ENCODE results near the gene UNKL.

Gene UNKL

DNA sequence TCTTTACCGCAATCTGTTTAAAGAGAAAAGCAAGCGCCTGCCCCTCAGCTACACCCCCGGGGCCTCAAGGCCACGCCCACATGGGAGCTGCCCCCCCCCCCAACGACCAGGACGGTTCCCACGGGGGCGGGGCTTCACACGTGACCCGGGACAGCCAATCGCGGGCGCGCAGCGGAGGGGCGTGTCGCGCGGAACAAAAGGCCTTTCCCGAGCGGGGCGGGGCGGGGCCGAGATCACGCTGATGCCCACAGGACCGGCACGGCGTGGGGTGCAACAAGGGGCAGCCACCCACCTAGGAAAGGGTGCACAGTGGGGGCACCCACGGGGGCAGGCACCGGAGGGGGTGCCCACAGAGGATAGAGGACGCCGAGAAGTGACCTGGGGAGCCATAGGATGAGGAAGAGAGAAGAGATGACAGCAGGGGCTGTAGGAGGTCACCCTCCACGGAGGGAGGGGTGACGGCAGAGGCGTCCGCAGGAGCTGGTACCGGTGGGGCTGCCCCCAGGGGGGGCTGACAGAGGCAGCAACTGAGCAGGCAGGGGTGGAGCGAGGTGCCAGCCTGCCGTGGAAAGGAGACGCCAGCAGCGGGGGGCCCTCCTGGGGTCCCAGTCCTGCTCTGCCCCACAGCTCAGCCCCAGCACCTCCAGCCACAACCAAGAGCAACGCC, 6.2 kb downstream of the UNKL start:
- Histone ChIP-seq H3K4me1 (ENCODE audit: insufficient read depth, low read length) (no peaks in the 10 kb centered on the region), H3K9ac (ENCODE audit: low read depth, low read length) (peak overlapping the region; percentile 61; the same call in 1 of the 2 replicates), H3K9me3 (ENCODE audit: control insufficient read depth, insufficient read depth, low read length) (no peaks in the 10 kb centered on the region), H3K36me3 (ENCODE audit: insufficient read depth, low read length) (no peaks in the 10 kb centered on the region)

DNA sequence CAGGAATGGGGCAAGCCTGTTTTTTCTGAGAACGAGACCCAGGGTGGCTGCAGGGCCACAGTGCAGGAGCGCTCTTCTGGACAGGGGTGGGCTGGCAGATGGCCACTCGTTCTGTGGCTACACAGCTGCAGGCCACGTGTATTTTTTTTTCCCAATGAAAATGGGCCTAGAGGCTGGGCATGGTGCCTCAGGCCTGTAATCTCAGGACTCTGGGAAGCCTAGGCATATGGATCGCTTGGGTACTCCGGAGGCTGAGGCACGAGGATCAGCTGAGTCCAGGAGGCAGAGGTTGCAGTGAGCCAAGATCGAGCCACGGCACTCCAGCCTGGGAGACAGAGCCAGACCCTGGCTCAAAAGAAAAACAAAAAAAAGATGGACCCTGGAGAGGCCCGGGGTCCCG, 6.8 kb downstream of the UNKL start:
- no peaks in the 10 kb centered on the region for H3K36me3 ChIP-seq (ENCODE audit: insufficient read depth, low read length)
- no peaks in the 10 kb centered on the region for H3K4me1 ChIP-seq (ENCODE audit: insufficient read depth, low read length)
- no peaks in the 10 kb centered on the region for H3K9me3 ChIP-seq (ENCODE audit: control insufficient read depth, insufficient read depth, low read length)
- peak overlapping the region; percentile 61; the same call in 1 of the 2 replicates for H3K9ac ChIP-seq (ENCODE audit: low read depth, low read length)

DNA sequence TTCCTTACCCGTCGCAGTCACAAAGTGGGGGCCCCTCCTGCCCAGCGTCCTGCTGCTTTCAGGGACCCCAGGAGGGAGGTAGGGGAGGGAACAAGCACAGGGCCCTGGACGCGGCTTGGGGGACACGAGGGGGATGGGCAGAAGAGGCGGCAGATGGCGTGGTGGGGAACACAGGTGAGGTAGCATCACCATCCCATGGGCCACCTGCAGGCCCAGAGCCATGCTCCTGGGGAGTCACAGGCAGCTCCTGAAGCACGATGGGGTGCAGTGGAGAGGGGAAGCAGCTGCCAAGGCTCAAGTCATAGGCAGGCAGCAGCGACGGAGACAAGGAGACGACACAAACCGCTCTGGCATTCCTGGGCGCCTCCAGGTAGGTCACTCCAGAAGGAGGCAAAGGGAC, 10.8 kb downstream of the UNKL start:
- H3K36me3 ChIP-seq (ENCODE audit: insufficient read depth, low read length), result no peaks in the 10 kb centered on the region
- H3K9me3 ChIP-seq (ENCODE audit: control insufficient read depth, insufficient read depth, low read length), result no peaks in the 10 kb centered on the region
- H3K4me1 ChIP-seq (ENCODE audit: insufficient read depth, low read length), result no peaks in the 10 kb centered on the region
- H3K9ac ChIP-seq (ENCODE audit: low read depth, low read length), result no peak overlapping the region

DNA sequence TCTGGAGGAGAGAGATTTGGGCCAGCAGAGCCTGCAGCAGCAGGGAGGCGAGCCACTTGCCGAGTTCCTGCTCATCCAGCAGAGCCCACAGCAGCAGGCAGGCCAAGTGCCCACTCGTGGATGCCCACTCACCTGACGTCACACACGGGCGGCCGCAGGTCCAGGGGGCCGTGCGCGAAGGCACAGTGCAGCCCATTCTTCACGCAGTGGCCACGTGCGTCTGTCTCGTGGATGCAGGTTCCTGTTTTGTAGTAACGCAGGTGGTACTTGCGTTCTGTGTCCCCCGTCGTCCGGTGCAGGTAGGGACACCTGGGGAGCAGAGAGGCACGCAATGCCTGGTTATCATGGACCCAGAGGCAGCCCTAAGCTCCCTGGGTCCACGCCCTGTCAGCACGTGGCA, 11.5 kb downstream of the UNKL start:
- Histone ChIP-seq H3K36me3 (ENCODE audit: insufficient read depth, low read length) (no peaks in the 10 kb centered on the region), H3K9ac (ENCODE audit: low read depth, low read length) (no peak overlapping the region), H3K9me3 (ENCODE audit: control insufficient read depth, insufficient read depth, low read length) (no peaks in the 10 kb centered on the region), H3K4me1 (ENCODE audit: insufficient read depth, low read length) (no peaks in the 10 kb centered on the region)

DNA sequence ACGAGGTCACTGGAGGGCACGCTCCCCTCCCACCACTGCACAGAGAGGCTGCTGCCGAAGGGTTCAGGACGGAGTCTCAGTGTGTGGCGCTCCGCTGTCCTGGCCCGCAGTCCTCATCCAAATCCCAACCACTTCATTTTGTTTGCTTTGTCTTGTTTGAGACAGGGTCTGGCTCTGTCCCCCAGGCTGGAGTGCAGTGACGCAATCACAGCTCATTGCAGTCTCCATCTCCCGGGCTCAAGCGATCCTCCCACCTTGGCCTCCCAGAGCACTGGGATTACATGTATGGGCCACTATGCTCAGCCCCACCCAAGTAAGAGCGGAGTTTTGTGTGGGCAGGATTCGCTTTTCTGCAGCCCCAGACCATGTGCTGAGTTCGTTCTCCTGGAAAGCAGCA, 12.7 kb downstream of the UNKL start:
- Histone ChIP-seq H3K9me3 (ENCODE audit: control insufficient read depth, insufficient read depth, low read length) (no peaks in the 10 kb centered on the region), H3K4me1 (ENCODE audit: insufficient read depth, low read length) (no peaks in the 10 kb centered on the region), H3K9ac (ENCODE audit: low read depth, low read length) (no peak overlapping the region), H3K36me3 (ENCODE audit: insufficient read depth, low read length) (no peaks in the 10 kb centered on the region)

DNA sequence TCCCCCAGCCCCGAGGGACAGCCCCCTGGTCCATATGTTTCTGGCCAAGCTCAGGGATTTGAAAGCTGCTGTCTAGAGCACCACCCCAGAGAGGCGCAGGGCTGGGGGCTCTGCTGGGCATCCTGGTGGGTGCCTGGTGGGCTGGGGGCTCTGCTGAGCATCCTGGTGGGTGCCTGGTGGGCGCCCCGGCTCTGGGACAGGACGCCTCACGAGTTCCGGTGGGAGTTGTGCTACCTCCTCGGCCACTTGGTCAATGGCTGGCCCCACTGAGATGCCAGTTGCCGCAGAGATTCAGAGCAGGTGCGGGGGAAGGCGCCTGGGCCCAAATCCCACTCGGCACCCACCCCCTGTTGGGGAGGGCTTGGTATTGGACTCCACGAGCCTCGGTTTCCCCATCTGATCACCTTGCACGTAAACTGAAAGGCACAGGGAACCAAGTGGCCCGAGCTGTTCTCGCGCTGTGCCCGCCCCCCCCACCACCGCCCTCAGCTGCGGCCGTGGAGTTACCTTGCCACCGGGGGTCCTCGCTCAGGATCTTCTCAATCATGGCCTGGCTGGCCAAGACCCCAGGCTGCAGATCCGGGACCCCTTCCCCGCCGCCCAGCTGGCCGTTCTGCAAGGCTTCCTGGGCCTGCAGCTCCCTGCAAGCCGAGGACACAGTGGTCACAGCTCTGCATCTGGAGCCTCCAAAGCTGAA, 13.3 kb downstream of the UNKL start:
- H3K36me3 ChIP-seq (ENCODE audit: insufficient read depth, low read length), result no peaks in the 10 kb centered on the region
- H3K9ac ChIP-seq (ENCODE audit: low read depth, low read length), result no peak overlapping the region
- H3K4me1 ChIP-seq (ENCODE audit: insufficient read depth, low read length), result no peaks in the 10 kb centered on the region
- no peaks in the 10 kb centered on the region for H3K9me3 ChIP-seq (ENCODE audit: control insufficient read depth, insufficient read depth, low read length)

DNA sequence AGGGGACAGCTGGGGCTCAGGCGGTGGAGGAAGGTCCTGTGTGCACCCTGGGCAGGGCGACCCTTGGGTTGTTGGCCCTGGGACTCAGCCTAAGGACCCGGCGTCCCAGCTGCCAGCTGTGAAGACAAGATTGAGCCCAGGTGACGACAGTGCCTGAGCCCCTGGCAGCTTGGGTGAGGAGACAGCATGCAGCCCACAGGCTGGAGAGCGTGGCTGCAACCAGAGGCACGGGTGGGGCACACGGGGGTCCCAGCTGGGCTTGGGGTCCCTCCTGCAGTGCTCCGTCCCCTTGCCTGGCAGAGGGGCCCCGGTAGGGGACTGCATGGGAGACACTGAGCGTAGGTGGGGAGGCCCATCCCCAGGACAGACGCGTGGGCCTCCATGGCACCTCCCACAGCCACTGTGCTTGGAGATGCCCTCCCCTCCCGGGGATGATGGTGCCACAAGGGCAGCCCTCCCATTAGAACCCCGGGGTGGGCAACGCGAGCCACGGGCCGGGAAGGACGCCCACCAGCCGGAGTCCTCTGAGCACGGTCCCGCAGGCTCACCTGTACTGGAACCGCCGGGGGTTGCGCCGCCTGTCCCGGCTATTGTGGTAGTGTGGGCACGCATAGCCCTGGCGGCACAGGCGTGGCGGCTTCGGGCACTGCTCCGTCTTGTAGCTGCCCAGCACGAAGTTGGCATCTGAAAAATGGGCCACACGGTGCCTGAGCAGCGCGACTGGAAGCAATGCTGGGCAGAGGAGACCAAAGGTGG, 15.5 kb downstream of the UNKL start:
- H3K9ac ChIP-seq (ENCODE audit: low read depth, low read length), result no peak overlapping the region
- no peaks in the 10 kb centered on the region for H3K9me3 ChIP-seq (ENCODE audit: control insufficient read depth, insufficient read depth, low read length)
- no peaks in the 10 kb centered on the region for H3K4me1 ChIP-seq (ENCODE audit: insufficient read depth, low read length)
- H3K36me3 ChIP-seq (ENCODE audit: insufficient read depth, low read length), result no peaks in the 10 kb centered on the region

DNA sequence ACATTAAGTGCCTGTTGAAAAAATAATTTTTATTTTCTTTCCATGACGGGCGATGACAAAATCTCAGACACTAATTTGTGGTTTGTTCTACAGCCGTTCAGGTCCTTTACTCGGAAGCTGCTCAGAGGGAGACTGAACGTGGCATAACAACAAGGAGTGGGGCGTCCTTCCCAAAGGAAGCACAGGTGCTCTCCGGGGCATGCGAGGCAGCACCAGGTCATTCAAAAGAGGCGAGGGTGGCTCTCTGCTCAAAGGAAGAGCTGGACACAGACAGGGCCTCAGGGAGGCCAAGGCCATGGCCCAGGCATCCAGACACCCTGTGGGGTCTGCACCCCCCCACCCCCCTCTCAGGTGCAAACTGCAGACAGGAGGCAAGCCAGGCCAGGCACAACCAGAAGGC, 16.2 kb downstream of the UNKL start:
- Histone ChIP-seq H3K4me1 (ENCODE audit: insufficient read depth, low read length) (no peaks in the 10 kb centered on the region), H3K36me3 (ENCODE audit: insufficient read depth, low read length) (no peaks in the 10 kb centered on the region), H3K9me3 (ENCODE audit: control insufficient read depth, insufficient read depth, low read length) (no peaks in the 10 kb centered on the region), H3K9ac (ENCODE audit: low read depth, low read length) (no peak overlapping the region)

DNA sequence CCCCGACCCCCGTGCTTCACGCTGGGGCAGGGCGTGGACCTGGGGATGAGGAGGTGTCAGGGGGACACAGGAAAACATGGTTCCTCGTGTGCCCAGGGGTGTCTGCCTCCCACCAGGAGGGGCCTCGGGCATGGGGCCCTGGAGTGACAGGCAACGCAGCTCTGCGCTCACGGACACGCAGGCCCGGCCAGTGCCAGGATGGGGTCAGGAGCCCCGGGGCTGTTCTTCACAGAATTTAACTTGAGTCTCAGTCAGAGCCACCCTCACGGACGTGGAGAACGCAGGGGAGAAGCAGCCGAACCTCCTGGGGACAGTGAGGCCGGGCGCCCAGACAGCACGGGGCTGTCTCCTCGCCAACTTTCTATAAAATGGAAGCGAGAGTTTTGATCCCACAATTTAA, 16.7 kb downstream of the UNKL start:
- H3K4me1 ChIP-seq (ENCODE audit: insufficient read depth, low read length), result no peaks in the 10 kb centered on the region

DNA sequence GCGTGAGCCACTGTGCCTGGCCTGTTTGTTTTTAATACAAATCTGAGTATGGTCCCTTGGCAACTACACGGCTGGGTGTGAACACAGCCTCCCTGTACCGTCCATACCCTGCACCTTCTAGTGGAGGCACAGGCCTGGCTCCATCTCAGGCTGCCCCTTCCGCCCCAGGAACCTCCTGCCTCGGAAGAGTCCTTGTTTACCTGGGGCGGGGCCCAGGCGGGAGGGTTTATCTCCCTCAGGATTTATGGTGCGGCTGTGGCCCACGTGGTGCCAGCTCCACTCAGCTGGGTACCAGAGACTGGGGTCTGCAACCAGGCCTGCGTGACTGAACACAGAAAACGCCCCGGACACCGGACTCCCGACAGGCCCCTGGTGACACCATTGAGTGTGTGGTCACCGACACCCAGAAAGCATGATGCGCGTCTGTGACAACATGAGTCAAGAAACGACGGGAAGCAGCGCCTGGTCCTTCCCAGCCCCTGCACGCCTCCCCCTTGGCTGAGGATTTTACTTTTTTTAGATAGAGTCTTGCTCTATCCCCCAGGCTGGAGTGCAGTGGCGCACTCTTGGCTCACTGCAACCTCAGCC, 19.0 kb downstream of the UNKL start:
- no peak overlapping the region for H3K9ac ChIP-seq (ENCODE audit: low read depth, low read length)
- H3K9me3 ChIP-seq (ENCODE audit: control insufficient read depth, insufficient read depth, low read length), result no peaks in the 10 kb centered on the region
- no peaks in the 10 kb centered on the region for H3K36me3 ChIP-seq (ENCODE audit: insufficient read depth, low read length)
- H3K4me1 ChIP-seq (ENCODE audit: insufficient read depth, low read length), result no peaks in the 10 kb centered on the region

More for the DNA sequence above, 16.7 kb downstream of the UNKL start:
- Histone ChIP-seq H3K9me3 (ENCODE audit: control insufficient read depth, insufficient read depth, low read length) (no peaks in the 10 kb centered on the region), H3K36me3 (ENCODE audit: insufficient read depth, low read length) (no peaks in the 10 kb centered on the region), H3K9ac (ENCODE audit: low read depth, low read length) (no peak overlapping the region)

DNA sequence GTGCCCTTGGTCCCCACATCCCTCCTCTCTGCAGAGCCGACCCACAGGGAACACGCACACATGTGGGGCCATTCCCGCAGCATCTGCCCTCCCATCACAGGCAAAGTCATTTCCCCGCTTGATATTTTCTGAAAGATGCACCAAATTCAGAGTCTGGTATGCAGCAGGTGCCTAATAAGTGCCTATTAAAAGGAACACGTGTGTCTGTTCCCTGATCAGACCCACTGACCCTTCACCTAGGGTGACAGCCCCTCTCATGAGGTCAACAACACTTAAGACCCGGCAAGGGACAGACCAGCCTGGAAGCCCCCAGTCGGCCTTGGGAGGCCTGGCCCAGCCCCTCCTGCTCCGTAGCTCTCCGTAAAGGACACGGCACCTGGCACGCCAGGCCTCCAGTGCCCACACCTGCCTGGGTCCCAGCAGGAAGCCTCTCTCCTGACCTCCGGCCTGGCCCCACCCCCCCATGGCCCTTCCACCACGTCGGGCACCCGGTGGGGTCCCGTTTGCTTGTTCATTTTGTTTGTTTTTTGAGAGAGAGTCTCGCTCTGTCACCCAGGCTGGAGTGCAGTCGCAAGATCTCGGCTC, 20.0 kb downstream of the UNKL start:
- H3K4me1 ChIP-seq (ENCODE audit: insufficient read depth, low read length), result no peaks in the 10 kb centered on the region
- no peak overlapping the region for H3K9ac ChIP-seq (ENCODE audit: low read depth, low read length)
- no peaks in the 10 kb centered on the region for H3K9me3 ChIP-seq (ENCODE audit: control insufficient read depth, insufficient read depth, low read length)
- H3K36me3 ChIP-seq (ENCODE audit: insufficient read depth, low read length), result no peaks in the 10 kb centered on the region

DNA sequence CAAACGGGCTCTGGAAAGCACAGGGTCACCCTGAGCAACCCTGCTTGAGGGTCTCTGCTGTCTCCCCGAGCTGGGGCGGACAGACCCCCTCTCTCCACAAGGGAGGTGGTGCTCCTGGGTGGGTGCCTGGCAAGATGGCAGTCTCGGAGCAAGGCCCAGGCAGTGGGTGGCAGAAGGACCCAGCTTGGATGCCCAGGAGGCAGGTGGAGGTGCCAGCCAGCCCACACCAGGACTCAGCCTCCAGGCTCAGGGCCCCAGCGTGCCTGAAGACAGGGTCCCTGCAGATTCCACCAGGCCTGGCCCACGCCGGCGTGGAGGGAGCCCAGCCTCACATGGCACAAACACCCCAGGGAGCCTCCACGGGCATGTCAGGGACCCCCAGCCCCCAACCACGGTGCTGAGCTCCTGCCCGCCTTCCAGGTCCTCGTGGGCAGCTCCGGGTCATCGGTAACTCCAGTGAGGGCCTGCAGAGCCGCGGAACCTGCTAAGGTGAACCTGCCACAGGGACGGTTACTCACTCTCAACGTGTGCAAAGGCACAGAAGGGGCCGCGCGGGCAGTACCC, 20.8 kb downstream of the UNKL start:
- no peak overlapping the region for H3K9ac ChIP-seq (ENCODE audit: low read depth, low read length)
- H3K36me3 ChIP-seq (ENCODE audit: insufficient read depth, low read length), result no peaks in the 10 kb centered on the region
- H3K9me3 ChIP-seq (ENCODE audit: control insufficient read depth, insufficient read depth, low read length), result no peaks in the 10 kb centered on the region
- H3K4me1 ChIP-seq (ENCODE audit: insufficient read depth, low read length), result no peaks in the 10 kb centered on the region

DNA sequence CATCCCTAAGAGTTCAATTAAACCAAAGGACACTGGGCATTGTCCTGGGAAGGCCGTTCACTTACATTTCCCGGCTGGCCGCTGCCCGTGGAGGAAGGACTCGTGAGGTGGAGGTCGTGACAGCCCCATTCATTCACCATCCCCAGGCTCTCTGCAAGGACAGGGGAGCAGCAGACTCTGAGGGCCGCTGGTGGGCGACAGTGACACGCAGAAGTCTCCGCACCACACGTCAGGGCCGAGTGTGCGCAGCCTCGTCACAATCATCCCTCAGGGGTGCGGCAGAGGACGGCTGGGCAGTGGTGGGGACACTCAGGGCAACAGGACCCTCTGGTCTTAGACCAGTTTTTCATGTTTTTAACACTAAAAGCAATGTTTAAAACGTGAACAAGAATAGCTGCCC, 21.7 kb downstream of the UNKL start:
- Histone ChIP-seq H3K36me3 (ENCODE audit: insufficient read depth, low read length) (no peaks in the 10 kb centered on the region), H3K9me3 (ENCODE audit: control insufficient read depth, insufficient read depth, low read length) (no peaks in the 10 kb centered on the region), H3K4me1 (ENCODE audit: insufficient read depth, low read length) (no peaks in the 10 kb centered on the region), H3K9ac (ENCODE audit: low read depth, low read length) (no peak overlapping the region)

DNA sequence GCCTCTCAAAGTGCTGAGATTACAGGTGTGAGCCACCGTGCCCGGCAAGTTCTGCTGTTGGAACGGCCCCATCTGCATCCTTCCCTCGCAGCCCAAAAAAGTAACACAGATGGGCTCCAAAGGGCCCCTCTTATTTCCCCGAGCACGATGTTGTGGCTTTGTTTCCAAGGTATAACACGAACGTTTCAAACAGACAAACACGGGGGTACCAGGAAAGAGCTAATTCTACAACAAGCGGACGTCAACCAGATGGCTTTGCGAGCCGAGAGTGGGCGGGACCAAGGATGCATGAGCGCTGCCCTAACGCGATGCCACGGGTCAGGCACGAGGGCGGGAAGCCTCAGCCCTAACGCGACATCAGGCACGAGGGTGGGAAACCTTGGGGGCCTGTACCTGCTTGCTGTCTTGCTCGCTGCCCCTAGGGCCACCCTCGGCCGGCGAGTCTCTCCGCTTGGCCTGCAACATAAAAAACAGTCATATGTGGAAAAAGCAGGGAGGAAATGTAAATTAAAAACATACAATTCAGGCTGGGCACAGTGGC, 24.2 kb downstream of the UNKL start:
- no peak overlapping the region for H3K9ac ChIP-seq (ENCODE audit: low read depth, low read length)
- no peaks in the 10 kb centered on the region for H3K9me3 ChIP-seq (ENCODE audit: control insufficient read depth, insufficient read depth, low read length)
- H3K36me3 ChIP-seq (ENCODE audit: insufficient read depth, low read length), result no peaks in the 10 kb centered on the region
- H3K4me1 ChIP-seq (ENCODE audit: insufficient read depth, low read length), result no peaks in the 10 kb centered on the region
